Neutrophil (primary cell): ENCODE data around the gene KIAA1586.

Source experiments
- H3K27ac ChIP-seq: fragments of 200-600 bp; sonication (generic); 2 replicates; pipeline ENCODE4 v1.5.1; 2016; ENCODE audit warnings: mild to moderate bottlenecking, moderate library complexity
- H3K27me3 ChIP-seq: fragments of 200-600 bp; sonication (generic); 2 replicates; pipeline ENCODE4 v1.6.0; 2016; ENCODE audit warnings: mild to moderate bottlenecking
- H3K36me3 ChIP-seq: fragments of 200-600 bp; sonication (generic); 2 replicates; pipeline ENCODE4 v1.5.1; 2017
- H3K4me1 ChIP-seq, 2 experiments: fragments of 200-600 bp in 1 of 2; sonication (generic) in 1 of 2; 1 replicate in 1 of 2; 2 replicates in 1 of 2; pipeline versions ENCODE4 v1.5.1 to v1.6.1; 2013 to 2016; ENCODE audit warnings: low read depth in 1 of 2, low read length in 1 of 2, mild to moderate bottlenecking in 1 of 2, moderate library complexity in 1 of 2; ENCODE audit not compliant: control insufficient read depth in 1 of 2, insufficient read depth in 1 of 2
- H3K4me3 ChIP-seq, 2 experiments: fragments of 200-600 bp in 1 of 2; sonication (generic) in 1 of 2; 1 replicate in 1 of 2; 2 replicates in 1 of 2; pipeline ENCODE4 v1.5.1; 2013 to 2016; ENCODE audit warnings: low read depth in 1 of 2, low read length in 1 of 2, mild to moderate bottlenecking in 1 of 2, moderate library complexity in 1 of 2
- H3K9me3 ChIP-seq: fragments of 200-600 bp; sonication (generic); 2 replicates; pipeline ENCODE4 v1.5.1; 2016
- TF ChIP-seq, protein P1 (sequence below): fragments of 200-600 bp; sonication (generic); IDR thresholded peaks from 2 replicates; pipeline ENCODE4 v1.5.1; 2016; ENCODE audit warnings: antibody characterized with exemption

Gene KIAA1586

DNA sequence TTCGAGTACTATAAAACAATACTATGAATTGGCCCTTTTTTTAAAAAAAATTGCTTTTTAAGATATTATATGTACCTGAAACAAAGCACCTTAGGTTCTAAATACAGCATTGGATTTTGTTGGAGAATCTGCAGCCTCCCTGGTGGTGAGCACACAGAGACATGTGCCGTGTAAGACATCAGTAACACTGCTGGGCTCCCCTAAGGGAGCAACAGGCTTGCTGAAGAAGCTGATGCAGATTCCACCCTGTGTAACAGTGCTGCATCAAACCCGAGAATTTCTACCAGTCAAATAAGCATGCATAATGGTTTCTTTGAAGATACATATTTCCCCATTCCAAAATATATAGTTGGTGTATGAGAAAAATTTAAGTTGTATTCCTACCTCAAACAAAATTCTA, 17.4 kb downstream of the KIAA1586 start:
- Histone ChIP-seq H3K36me3 (peaks cover 3% of the 10 kb centered on the region), H3K4me3 (no peak overlapping the region), H3K4me1 (no peaks in the 10 kb centered on the region), H3K27me3 (no peaks in the 10 kb centered on the region), H3K27ac (no peak overlapping the region), H3K9me3 (no peaks in the 10 kb centered on the region)
- TF ChIP-seq, protein P1, sequence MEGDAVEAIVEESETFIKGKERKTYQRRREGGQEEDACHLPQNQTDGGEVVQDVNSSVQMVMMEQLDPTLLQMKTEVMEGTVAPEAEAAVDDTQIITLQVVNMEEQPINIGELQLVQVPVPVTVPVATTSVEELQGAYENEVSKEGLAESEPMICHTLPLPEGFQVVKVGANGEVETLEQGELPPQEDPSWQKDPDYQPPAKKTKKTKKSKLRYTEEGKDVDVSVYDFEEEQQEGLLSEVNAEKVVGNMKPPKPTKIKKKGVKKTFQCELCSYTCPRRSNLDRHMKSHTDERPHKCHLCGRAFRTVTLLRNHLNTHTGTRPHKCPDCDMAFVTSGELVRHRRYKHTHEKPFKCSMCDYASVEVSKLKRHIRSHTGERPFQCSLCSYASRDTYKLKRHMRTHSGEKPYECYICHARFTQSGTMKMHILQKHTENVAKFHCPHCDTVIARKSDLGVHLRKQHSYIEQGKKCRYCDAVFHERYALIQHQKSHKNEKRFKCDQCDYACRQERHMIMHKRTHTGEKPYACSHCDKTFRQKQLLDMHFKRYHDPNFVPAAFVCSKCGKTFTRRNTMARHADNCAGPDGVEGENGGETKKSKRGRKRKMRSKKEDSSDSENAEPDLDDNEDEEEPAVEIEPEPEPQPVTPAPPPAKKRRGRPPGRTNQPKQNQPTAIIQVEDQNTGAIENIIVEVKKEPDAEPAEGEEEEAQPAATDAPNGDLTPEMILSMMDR, result no peak

DNA sequence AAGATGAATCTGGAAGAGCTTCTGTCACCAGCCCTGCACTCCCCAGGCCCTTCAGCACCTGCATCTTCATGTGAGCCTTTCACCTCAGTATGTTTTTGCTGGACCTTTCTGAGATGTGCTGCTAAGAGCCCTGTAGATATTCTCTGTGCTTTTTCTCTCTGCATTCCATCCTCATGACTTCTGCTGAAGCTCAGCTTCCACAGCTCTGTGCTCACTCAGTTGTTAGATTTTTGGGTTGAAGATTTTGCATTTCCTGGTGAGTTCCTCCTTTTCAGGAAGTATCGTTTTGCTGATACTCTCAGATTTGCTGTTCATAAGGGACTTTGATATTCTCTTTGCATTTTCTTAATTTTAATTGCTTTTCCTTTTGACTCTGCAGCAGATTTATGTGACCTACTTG, 18.3 kb downstream of the KIAA1586 start:
- no peak overlapping the region for H3K27ac ChIP-seq
- peaks cover 3% of the 10 kb centered on the region for H3K36me3 ChIP-seq
- no peaks in the 10 kb centered on the region for H3K9me3 ChIP-seq
- no peaks in the 10 kb centered on the region for H3K27me3 ChIP-seq
- TF ChIP-seq, protein P1, result no peak
- no peak overlapping the region for H3K4me3 ChIP-seq
- H3K4me1 ChIP-seq, result no peaks in the 10 kb centered on the region

DNA sequence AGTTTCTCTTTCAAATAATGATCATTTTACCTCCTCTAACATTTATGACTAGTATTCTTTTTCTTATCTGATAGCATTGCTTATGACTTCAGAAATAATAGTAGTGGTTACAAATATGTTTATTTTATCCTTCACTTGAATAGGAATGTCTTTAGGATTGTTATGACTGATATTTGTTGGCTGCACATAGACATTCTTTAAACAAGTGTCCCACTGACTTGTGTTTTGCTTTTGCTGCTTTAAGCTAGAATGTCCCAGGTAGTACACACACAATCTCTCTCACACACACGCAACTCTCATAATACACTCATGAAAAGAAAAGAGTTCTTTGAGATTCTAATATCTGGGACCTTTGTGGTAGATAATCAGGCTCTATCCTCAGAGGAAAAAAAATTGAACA, 21.6 kb downstream of the KIAA1586 start:
- Histone ChIP-seq H3K9me3 (no peaks in the 10 kb centered on the region), H3K27me3 (no peaks in the 10 kb centered on the region), H3K36me3 (no peaks in the 10 kb centered on the region)

DNA sequence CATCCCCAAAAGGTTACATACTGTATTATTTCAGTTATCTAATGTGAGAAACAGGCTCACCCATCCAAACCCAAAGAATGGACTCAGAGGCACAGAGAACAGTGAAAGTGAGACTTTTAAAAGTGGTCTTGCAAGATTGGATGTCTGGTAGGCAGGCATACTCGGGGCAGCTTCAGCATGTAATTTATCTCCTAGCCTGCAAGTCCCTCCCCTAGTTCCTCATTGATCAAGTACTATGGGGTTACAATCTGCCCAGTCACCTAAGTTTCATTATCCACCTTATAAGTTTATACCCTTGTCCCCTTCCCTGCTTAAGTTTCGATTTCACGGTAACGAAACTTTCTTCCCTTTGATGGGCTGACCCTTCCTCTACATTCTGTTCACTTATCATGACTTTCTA, 22.7 kb downstream of the KIAA1586 start:
- TF ChIP-seq, protein P1, result no peak
- no peaks in the 10 kb centered on the region for H3K4me1 ChIP-seq
- H3K9me3 ChIP-seq, result no peaks in the 10 kb centered on the region
- no peak overlapping the region for H3K27ac ChIP-seq
- no peaks in the 10 kb centered on the region for H3K36me3 ChIP-seq
- H3K27me3 ChIP-seq, result no peaks in the 10 kb centered on the region
- no peak overlapping the region for H3K4me3 ChIP-seq

More for the DNA sequence above, 21.6 kb downstream of the KIAA1586 start:
- Histone ChIP-seq H3K4me1 (no peaks in the 10 kb centered on the region), H3K4me3 (no peak overlapping the region), H3K27ac (no peak overlapping the region)
- TF ChIP-seq, protein P1, result no peak

DNA sequence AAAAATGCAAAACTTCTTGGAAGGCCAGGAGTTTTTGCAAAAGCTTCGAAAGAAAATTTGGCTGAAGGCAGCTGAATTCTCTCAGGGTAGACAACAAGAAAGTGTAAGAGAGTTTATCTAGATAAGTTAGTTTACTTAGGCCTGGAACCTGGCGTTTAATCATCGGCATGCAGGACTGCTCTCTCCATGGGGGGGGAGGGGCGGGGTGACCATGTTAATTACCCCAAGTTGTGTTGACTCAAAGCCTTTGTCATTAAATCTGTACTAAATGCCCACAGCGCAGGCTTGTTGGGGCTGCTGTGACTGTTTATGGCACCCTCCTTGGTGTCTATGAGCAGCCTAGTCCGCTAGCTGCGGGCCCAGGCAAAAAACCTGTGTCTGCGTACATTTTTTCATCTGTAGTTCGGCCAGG, 23.4 kb downstream of the KIAA1586 start:
- TF ChIP-seq, protein P1, result no peak
- Histone ChIP-seq H3K9me3 (no peaks in the 10 kb centered on the region), H3K36me3 (no peaks in the 10 kb centered on the region), H3K27me3 (no peaks in the 10 kb centered on the region), H3K4me1 (no peaks in the 10 kb centered on the region), H3K4me3 (no peak overlapping the region), H3K27ac (no peak overlapping the region)

DNA sequence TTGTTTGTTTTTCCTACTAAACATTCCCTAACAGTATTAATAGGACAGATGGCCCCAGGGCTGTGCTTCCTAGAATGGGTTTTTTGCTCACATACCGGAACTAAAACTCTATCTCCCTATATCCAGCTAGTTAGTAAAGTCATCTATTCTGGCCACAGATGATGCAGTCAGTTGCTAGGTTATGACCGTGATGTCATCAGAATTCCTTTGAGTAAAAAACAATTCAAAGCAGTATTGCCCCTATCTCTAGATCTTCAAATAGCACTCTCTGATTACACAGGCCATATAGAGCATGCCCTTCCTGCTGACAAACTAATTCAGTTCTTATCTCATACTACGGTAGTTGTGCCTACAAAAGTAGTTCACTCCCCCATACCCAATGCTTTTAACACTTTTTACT, 25.6 kb downstream of the KIAA1586 start:
- no peaks in the 10 kb centered on the region for H3K36me3 ChIP-seq
- no peak overlapping the region for H3K27ac ChIP-seq
- H3K9me3 ChIP-seq, result no peaks in the 10 kb centered on the region
- H3K27me3 ChIP-seq, result no peaks in the 10 kb centered on the region
- H3K4me1 ChIP-seq, result no peaks in the 10 kb centered on the region
- TF ChIP-seq, protein P1, result no peak
- no peak overlapping the region for H3K4me3 ChIP-seq
